H1 (cell line): ENCODE results near the gene CCNB3. TPM values are rescaled to one million over a fixed set of nuclear protein-coding genes. Genes with fewer than 3 reads are reported as not detected.
A peak's percentile ranks its signal among the peaks of the same experiment; 100 is the strongest.

ENCODE experiments used
- CTCF ChIA-PET: fragments of 300-600 bp; sonication (Branson Sonifier 250); formaldehyde crosslinking; loops from one replicate; lab custom pipeline; 2021; ENCODE audit not compliant: partially characterized antibody; lab: Charles Lee
- POLR2A ChIA-PET: fragments of 300-600 bp; sonication (Branson Sonifier 250); formaldehyde crosslinking; loops from one replicate; lab custom pipeline; 2021; ENCODE audit warnings: inconsistent platforms; ENCODE audit not compliant: partially characterized antibody; lab: Charles Lee
- DNase-seq, 2 experiments: peaks; one replicate each; pipeline versions ENCODE4 v3.0.0 to v3.0.0-alpha.2; 2010 to 2022; ENCODE audit warnings: low spot score in 2 of 2, low read depth in 1 of 2, mixed read lengths in 1 of 2
- FAIRE-seq: peaks from 2 replicates; lab custom pipeline; 2011; peaks lifted over from hg19 to GRCh38; lab: Jason Lieb, UNC
- H2AFZ ChIP-seq: 2 replicates; pipeline ENCODE4 v1.8.1; 2012; ENCODE audit warnings: low read length, inconsistent platforms
- H2AK5ac ChIP-seq: 2 replicates; pipeline ENCODE4 v1.6.1; 2013; ENCODE audit warnings: low read depth, low read length
- H2BK120ac ChIP-seq: replicated peaks from 2 replicates; pipeline ENCODE3; 2013; ENCODE audit warnings: low read depth, low read length, inconsistent platforms
- H2BK12ac ChIP-seq: 2 replicates; pipeline ENCODE4 v1.6.1; 2013; ENCODE audit warnings: low read depth, low read length
- H2BK15ac ChIP-seq: 2 replicates; pipeline ENCODE4 v1.6.1; 2013; ENCODE audit warnings: low read length
- H2BK20ac ChIP-seq: 2 replicates; pipeline ENCODE4 v1.6.1; 2013; ENCODE audit warnings: low read length
- H2BK5ac ChIP-seq: 2 replicates; pipeline ENCODE4 v1.6.1; 2013; ENCODE audit warnings: low read depth, low read length
- H3K14ac ChIP-seq: 2 replicates; pipeline ENCODE4 v1.6.1; 2013; ENCODE audit warnings: inconsistent platforms; ENCODE audit not compliant: insufficient read length
- H3K18ac ChIP-seq: 2 replicates; pipeline ENCODE4 v1.6.1; 2013; ENCODE audit warnings: low read length; ENCODE audit errors: extremely low read depth
- H3K23ac ChIP-seq: 2 replicates; pipeline ENCODE4 v1.6.1; 2013; ENCODE audit warnings: inconsistent platforms; ENCODE audit not compliant: insufficient read length
- H3K23me2 ChIP-seq: 2 replicates; pipeline ENCODE4 v1.6.1; 2013; ENCODE audit warnings: low read depth, low read length
- H3K27ac ChIP-seq: 2 replicates; pipeline ENCODE4 v1.6.1; 2011; ENCODE audit warnings: low read depth, low read length, inconsistent platforms
- H3K27me3 ChIP-seq, 4 experiments: replicated peaks in 1 of 4; 1 replicate in 1 of 4; 2 replicates in 3 of 4; pipeline versions ENCODE4 v1.6.1 to v1.8.1; 2011 to 2013; ENCODE audit warnings: low read length in 3 of 4, mild to moderate bottlenecking in 3 of 4, inconsistent platforms in 2 of 4, mixed read lengths in 2 of 4, moderate library complexity in 1 of 4; ENCODE audit not compliant: control insufficient read depth in 3 of 4, insufficient read depth in 3 of 4; ENCODE audit errors: extremely low read depth in 1 of 4
- H3K36me3 ChIP-seq, 4 experiments: 2 replicates each; pipeline versions ENCODE4 v1.6.1 to v1.8.1; 2011 to 2013; ENCODE audit warnings: mild to moderate bottlenecking in 4 of 4, low read length in 3 of 4, moderate library complexity in 2 of 4, control low read depth in 1 of 4, inconsistent platforms in 1 of 4; ENCODE audit not compliant: insufficient read depth in 4 of 4, control insufficient read depth in 2 of 4
- H3K4ac ChIP-seq: replicated peaks from 2 replicates; pipeline ENCODE3; 2013; ENCODE audit warnings: low read length, low read depth, mixed read lengths, inconsistent platforms; ENCODE audit not compliant: insufficient read length
- H3K4me1 ChIP-seq, 4 experiments: replicated peaks in 1 of 4; 1 replicate in 1 of 4; 2 replicates in 3 of 4; pipeline versions ENCODE4 v1.6.1 to v1.8.1; 2011 to 2013; ENCODE audit warnings: low read length in 3 of 4, inconsistent platforms in 2 of 4, mixed read lengths in 1 of 4; ENCODE audit not compliant: insufficient read depth in 4 of 4, control insufficient read depth in 3 of 4
- H3K4me2 ChIP-seq, 2 experiments: 2 replicates each; pipeline versions ENCODE4 v1.6.1 to v1.8.1; 2011 to 2013; ENCODE audit warnings: low read depth in 2 of 2, low read length in 2 of 2, control low read depth in 1 of 2, inconsistent platforms in 1 of 2, mild to moderate bottlenecking in 1 of 2; ENCODE audit not compliant: insufficient read depth in 1 of 2
- H3K4me3 ChIP-seq, 4 experiments: fragments of 200-600, 300-600 bp in 1 of 4; sonication (generic), shearing (Covaris generic), sonication (Bioruptor Twin) in 1 of 4; 2 replicates each; pipeline versions ENCODE4 v1.5.1 to v1.8.1; 2011 to 2016; ENCODE audit warnings: low read length in 4 of 4, low read depth in 3 of 4, control low read depth in 2 of 4, inconsistent platforms in 2 of 4, mild to moderate bottlenecking in 2 of 4, mixed read lengths in 1 of 4, moderate library complexity in 1 of 4; ENCODE audit not compliant: insufficient read depth in 2 of 4; ENCODE audit errors: extremely low read depth in 1 of 4
- H3K56ac ChIP-seq: replicated peaks from 2 replicates; pipeline ENCODE3; 2013; ENCODE audit warnings: low read depth, mild to moderate bottlenecking, mixed read lengths, low read length, inconsistent platforms; ENCODE audit not compliant: insufficient read length
- H3K79me1 ChIP-seq: 2 replicates; pipeline ENCODE4 v1.6.1; 2013; ENCODE audit warnings: low read depth, low read length, control low read depth
- H3K79me2 ChIP-seq, 2 experiments: 2 replicates each; pipeline versions ENCODE4 v1.6.1 to v1.8.1; 2012 to 2013; ENCODE audit warnings: low read length in 2 of 2, mild to moderate bottlenecking in 2 of 2, inconsistent platforms in 1 of 2; ENCODE audit not compliant: insufficient read depth in 2 of 2, control insufficient read depth in 1 of 2
- H3K9ac ChIP-seq, 4 experiments: replicated peaks in 1 of 4; 1 replicate in 1 of 4; 2 replicates in 3 of 4; pipeline versions ENCODE4 v1.6.1 to v1.8.1; 2011 to 2013; ENCODE audit warnings: low read depth in 3 of 4, low read length in 3 of 4, control low read depth in 2 of 4, mild to moderate bottlenecking in 2 of 4, moderate library complexity in 2 of 4, inconsistent platforms in 1 of 4; ENCODE audit errors: extremely low read depth in 1 of 4
- H3K9me3 ChIP-seq, 2 experiments: 2 replicates each; pipeline versions ENCODE4 v1.6.1 to v1.8.1; 2012 to 2013; ENCODE audit warnings: mild to moderate bottlenecking in 2 of 2, moderate library complexity in 2 of 2, control low read depth in 1 of 2, inconsistent platforms in 1 of 2, low read depth in 1 of 2, low read length in 1 of 2, mixed read lengths in 1 of 2; ENCODE audit not compliant: insufficient read depth in 2 of 2
- H4K20me1 ChIP-seq, 2 experiments: replicated peaks in 1 of 2; 2 replicates each; pipeline versions ENCODE3 to v1.8.1; 2011 to 2013; ENCODE audit warnings: inconsistent platforms in 2 of 2, low read length in 2 of 2, mild to moderate bottlenecking in 1 of 2; ENCODE audit not compliant: insufficient read depth in 2 of 2, control insufficient read depth in 1 of 2
- H4K5ac ChIP-seq: 2 replicates; pipeline ENCODE4 v1.6.1; 2013; ENCODE audit warnings: low read length, low read depth, mixed read lengths, inconsistent platforms; ENCODE audit not compliant: insufficient read length
- H4K8ac ChIP-seq: 2 replicates; pipeline ENCODE4 v1.8.0; 2013; ENCODE audit warnings: mild to moderate bottlenecking, moderate library complexity, low read length, inconsistent platforms; ENCODE audit not compliant: insufficient read depth; ENCODE audit errors: extremely low read depth
- H4K91ac ChIP-seq: replicated peaks from 2 replicates; pipeline ENCODE3; 2013; ENCODE audit warnings: low read length, mixed read lengths, inconsistent platforms; ENCODE audit not compliant: insufficient read length
- BRCA1 ChIP-seq: IDR thresholded peaks from 2 replicates; pipeline ENCODE4 v1.6.1; 2012; ENCODE audit warnings: low read depth, low read length, improper control_type of control experiment
- CTBP2 ChIP-seq: IDR thresholded peaks from 2 replicates; pipeline ENCODE4 v1.7.0; 2011; ENCODE audit warnings: borderline replicate concordance, mild to moderate bottlenecking, moderate library complexity, mixed read lengths, low read length; ENCODE audit not compliant: insufficient read depth, insufficient read length
- EZH2 ChIP-seq: fragments of 200-600 bp; sonication (generic); IDR thresholded peaks from 2 replicates; pipeline ENCODE4 v1.7.1; 2012; ENCODE audit warnings: low read depth, mild to moderate bottlenecking, moderate library complexity, low read length, inconsistent platforms; ENCODE audit not compliant: severe bottlenecking
- POLR2A ChIP-seq, 2 experiments: IDR thresholded peaks; 1 replicate in 1 of 2; 2 replicates in 1 of 2; pipeline ENCODE4 v1.6.1; 2011; ENCODE audit warnings: low read depth in 2 of 2, low read length in 2 of 2, mild to moderate bottlenecking in 2 of 2; ENCODE audit errors: control extremely low read depth in 1 of 2
- RAD21 ChIP-seq, 2 experiments: IDR thresholded peaks in 1 of 2; conservative IDR thresholded peaks in 1 of 2; 2 replicates each; pipeline ENCODE4 v1.6.1; 2011; ENCODE audit warnings: low read depth in 2 of 2, low read length in 2 of 2, improper control_type of control experiment in 1 of 2, inconsistent platforms in 1 of 2, mild to moderate bottlenecking in 1 of 2, moderate library complexity in 1 of 2
- WGBS, 2 experiments: shearing (Covaris generic) in 1 of 2; methylation state at CpG; one replicate each; pipeline versions ENCODE4 v1.1.6 to v1.1.7; 2013 to 2015; ENCODE audit warnings: low lambda C conversion rate in 2 of 2, mixed read lengths in 2 of 2, inconsistent platforms in 1 of 2, low coverage in 1 of 2, missing lambda C conversion rate in 1 of 2; ENCODE audit not compliant: insufficient replicate concordance in 2 of 2, insufficient coverage in 1 of 2, insufficient read length in 1 of 2; ENCODE audit errors: extremely low coverage in 1 of 2, missing lambda C conversion rate in 1 of 2; 5-methylcytosine and 5-hydroxymethylcytosine counted together
- long read RNA-seq, 2 experiments: library from RNA in 1 of 2; library from capped mRNA in 1 of 2; stranded (forward); transcript quantifications; one replicate each; pipeline ENCODE4 v2.0.0, GENCODE V29; 2021; ENCODE audit warnings: inconsistent platforms in 1 of 2
- polyA minus RNA-seq, 3 experiments: library from RNA; depleted of rRNA, polyadenylated mRNA; stranded (reverse); fragments of >200 nt; gene quantifications; 1 replicate in 2 of 3; 2 replicates in 1 of 3; pipeline ENCODE4 v1.2.3, GENCODE V29; 2011
- polyA plus RNA-seq, 7 experiments: library from polyadenylated mRNA; depleted of rRNA in 3 of 7; stranded (reverse) in 5 of 7; unstranded in 2 of 7; fragments of >200 nt in 5 of 7; fragments of 200-250 nt in 2 of 7; gene quantifications; 1 replicate in 5 of 7; 2 replicates in 1 of 7; 4 replicates in 1 of 7; pipeline versions ENCODE4 v1.2.1 to v1.2.3, GENCODE V29; 2011 to 2013; ENCODE audit warnings: missing spikeins in 2 of 7, mixed read lengths in 2 of 7
- total RNA-seq: library from RNA; stranded (reverse); fragmentation: NEBNext Ultra II Directional; extraction: Animal tissue kit (Norgen Biotek cat#: 25700); gene quantifications from 2 replicates; pipeline ENCODE4 v1.2.1, GENCODE V29; 2021

Gene CCNB3, protein sequence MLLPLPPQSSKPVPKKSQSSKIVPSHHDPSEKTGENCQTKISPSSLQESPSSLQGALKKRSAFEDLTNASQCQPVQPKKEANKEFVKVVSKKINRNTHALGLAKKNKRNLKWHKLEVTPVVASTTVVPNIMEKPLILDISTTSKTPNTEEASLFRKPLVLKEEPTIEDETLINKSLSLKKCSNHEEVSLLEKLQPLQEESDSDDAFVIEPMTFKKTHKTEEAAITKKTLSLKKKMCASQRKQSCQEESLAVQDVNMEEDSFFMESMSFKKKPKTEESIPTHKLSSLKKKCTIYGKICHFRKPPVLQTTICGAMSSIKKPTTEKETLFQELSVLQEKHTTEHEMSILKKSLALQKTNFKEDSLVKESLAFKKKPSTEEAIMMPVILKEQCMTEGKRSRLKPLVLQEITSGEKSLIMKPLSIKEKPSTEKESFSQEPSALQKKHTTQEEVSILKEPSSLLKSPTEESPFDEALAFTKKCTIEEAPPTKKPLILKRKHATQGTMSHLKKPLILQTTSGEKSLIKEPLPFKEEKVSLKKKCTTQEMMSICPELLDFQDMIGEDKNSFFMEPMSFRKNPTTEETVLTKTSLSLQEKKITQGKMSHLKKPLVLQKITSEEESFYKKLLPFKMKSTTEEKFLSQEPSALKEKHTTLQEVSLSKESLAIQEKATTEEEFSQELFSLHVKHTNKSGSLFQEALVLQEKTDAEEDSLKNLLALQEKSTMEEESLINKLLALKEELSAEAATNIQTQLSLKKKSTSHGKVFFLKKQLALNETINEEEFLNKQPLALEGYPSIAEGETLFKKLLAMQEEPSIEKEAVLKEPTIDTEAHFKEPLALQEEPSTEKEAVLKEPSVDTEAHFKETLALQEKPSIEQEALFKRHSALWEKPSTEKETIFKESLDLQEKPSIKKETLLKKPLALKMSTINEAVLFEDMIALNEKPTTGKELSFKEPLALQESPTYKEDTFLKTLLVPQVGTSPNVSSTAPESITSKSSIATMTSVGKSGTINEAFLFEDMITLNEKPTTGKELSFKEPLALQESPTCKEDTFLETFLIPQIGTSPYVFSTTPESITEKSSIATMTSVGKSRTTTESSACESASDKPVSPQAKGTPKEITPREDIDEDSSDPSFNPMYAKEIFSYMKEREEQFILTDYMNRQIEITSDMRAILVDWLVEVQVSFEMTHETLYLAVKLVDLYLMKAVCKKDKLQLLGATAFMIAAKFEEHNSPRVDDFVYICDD (N-terminal part only)
- total RNA-seq (0.09 TPM in 1 of 2 replicates, not detected in the other), polyA plus RNA-seq (2011; rRNA removed) (0.30 and 0.31 TPM in 2 replicates), polyA minus RNA-seq (2011; rRNA and poly(A)+ RNA removed) (0.60 and 1.0 TPM in 2 replicates)
- polyA plus RNA-seq (2011; cell fraction: cytosol; rRNA removed) = 0.25 TPM
- polyA plus RNA-seq (2011; cell fraction: nucleus; rRNA removed) = 0.23 TPM
- polyA plus RNA-seq (2012, experiment 1 of 2) = 0.12 to 0.97 TPM (median 0.70 TPM) in 4 replicates
- polyA plus RNA-seq (2012, experiment 2 of 2) = not detected
- 0.39 TPM for polyA plus RNA-seq (2013, experiment 1 of 2)
- polyA plus RNA-seq (2013, experiment 2 of 2) = 0.26 TPM
- polyA minus RNA-seq (2011; cell fraction: cytosol; rRNA and poly(A)+ RNA removed) = not detected
- 0.50 TPM for polyA minus RNA-seq (2011; cell fraction: nucleus; rRNA and poly(A)+ RNA removed)
- long read RNA-seq, experiment 1 = 0 reads
- long read RNA-seq, experiment 2 = 0 reads

DNA sequence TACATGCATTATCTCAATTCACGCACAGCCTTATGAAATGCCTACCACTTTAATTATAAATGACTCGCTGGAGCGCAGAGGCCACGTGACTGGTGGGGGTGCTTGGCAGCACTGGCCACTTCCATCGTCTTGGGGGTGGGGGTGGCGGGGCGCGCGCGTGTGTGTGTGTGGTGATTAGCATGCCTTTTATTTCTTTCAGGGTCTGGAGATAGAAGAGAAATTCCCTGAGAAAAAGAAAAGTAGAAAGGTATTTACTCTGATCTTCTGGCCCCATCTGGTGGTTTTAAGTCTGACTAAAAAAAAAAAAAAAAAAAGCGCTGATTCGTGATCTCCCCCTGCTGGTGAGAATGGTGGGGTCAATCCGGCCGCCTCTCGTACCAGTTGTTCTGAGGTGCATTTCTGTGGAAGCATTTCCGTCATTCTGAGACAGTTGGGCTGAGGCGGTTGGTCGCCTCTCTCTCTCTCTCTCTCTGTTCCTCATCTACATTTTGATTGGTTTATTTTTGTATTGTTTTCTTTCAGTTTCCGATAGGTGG lies at the start of gene CCNB3:
TSS of gene CCNB3 (plus strand) at position 402 of the 536 bp plus-strand sequence. CDS start 80,399 bp downstream, outside the sequence.
- H3K79me1 ChIP-seq = no peaks in the 10 kb centered on the region
- H3K9ac ChIP-seq = no peak within 1 kb of the TSS
- no peaks in the 10 kb centered on the region for H3K23me2 ChIP-seq
- peak within 1 kb of the TSS in 1 of 4 experiments; percentile 49; a peak in 2 of 8 replicates for H3K4me3 ChIP-seq
- H3K9me3 ChIP-seq = no peaks in the 10 kb centered on the region
- 17% methylated on average over 9 of the region's 19 CpGs; no CpG with 5 or more reads in 1 of the 2 experiments for WGBS, 2 experiments
- H2AFZ ChIP-seq = peak within 1 kb of the TSS; percentile 26
- ChIA-PET CTCF (interaction anchor here (0.7 to 5.9 kb wide), 11 partner anchors 8 to 377 kb away, joined by 3 to 76 read pairs (median 5); no protein-coding TSS in a partner anchor), POLR2A (no interaction called here)
- no peak within 1 kb of the TSS for H3K56ac ChIP-seq
- peak; percentile 42 for FAIRE-seq
- peak in 1 of 2 experiments; percentile 55 for DNase-seq
- no peak within 1 kb of the TSS for H2BK12ac ChIP-seq
- no peak within 1 kb of the TSS for H3K27ac ChIP-seq
- H2AK5ac ChIP-seq = no peak within 1 kb of the TSS
- H3K27me3 ChIP-seq = no peaks in the 10 kb centered on the region
- peaks cover 0 to 4% (median 1%) of the 10 kb centered on the region in 4 experiments; a peak in 4 of 7 replicates for H3K4me1 ChIP-seq
- H2BK20ac ChIP-seq = no peak within 1 kb of the TSS
- H3K4ac ChIP-seq = no peak within 1 kb of the TSS
- H2BK15ac ChIP-seq = no peak within 1 kb of the TSS
- no peak within 1 kb of the TSS for H3K14ac ChIP-seq
- no peak within 1 kb of the TSS for H3K23ac ChIP-seq
- H4K5ac ChIP-seq = no peak within 1 kb of the TSS
- no peak within 1 kb of the TSS for H4K8ac ChIP-seq
- H3K18ac ChIP-seq = no peak within 1 kb of the TSS
- H3K4me2 ChIP-seq = peak within 1 kb of the TSS; percentile 39 to 49; a peak in 3 of 4 replicates
- H3K79me2 ChIP-seq = no peaks in the 10 kb centered on the region
- no peak within 1 kb of the TSS for H2BK5ac ChIP-seq
- H4K20me1 ChIP-seq = no peaks in the 10 kb centered on the region
- H3K36me3 ChIP-seq = no peaks in the 10 kb centered on the region
- H4K91ac ChIP-seq = no peak within 1 kb of the TSS
- H2BK120ac ChIP-seq = no peak within 1 kb of the TSS
- TF ChIP-seq CTBP2 = no peak
- peak; percentile 61 to 68 for TF ChIP-seq RAD21 (IDR thresholded peaks at IDR 0.05 in 1 of 2, conservative IDR thresholded peaks at IDR 0.05 in 1 of 2; ENCODE audit: low read depth in 2 of 2, low read length in 2 of 2)
- TF ChIP-seq EZH2 = no peak
- no peak for TF ChIP-seq BRCA1
- TF ChIP-seq POLR2A (IDR thresholded peaks at IDR 0.05; ENCODE audit: control extremely low read depth in 1 of 2, low read depth in 2 of 2, low read length in 2 of 2) = no peak
